Vagina (tissue), 2 donors: ENCODE results near the gene SERTM1. TPM values are rescaled to one million over a fixed set of nuclear protein-coding genes. Genes with fewer than 3 reads are reported as not detected.

Source experiments
- DNase-seq, 2 donors: peaks; one replicate each; pipeline ENCODE4 v3.0.0-alpha.2; 2017; ENCODE audit errors: extremely low spot score in 2 of 2
- H3K27ac ChIP-seq: fragments of 200-600 bp; sonication (generic); one replicate; pipeline ENCODE4 v1.5.1; 2019
- H3K27me3 ChIP-seq: fragments of 200-600 bp; sonication (generic); one replicate; pipeline ENCODE4 v1.5.1; 2019
- H3K36me3 ChIP-seq, 2 donors: fragments of 200-600 bp; sonication (generic); one replicate each; pipeline ENCODE4 v1.5.1; 2017 to 2019
- H3K4me1 ChIP-seq: fragments of 200-600 bp; sonication (generic); one replicate; pipeline ENCODE4 v1.5.1; 2019
- H3K4me3 ChIP-seq, 2 donors: fragments of 200-600 bp; sonication (generic); 1 replicate in 1 of 2; 2 replicates in 1 of 2; pipeline ENCODE4 v1.5.1; 2016 to 2019
- H3K9me3 ChIP-seq: fragments of 200-600 bp; sonication (generic); one replicate; pipeline ENCODE4 v1.5.1; 2019
- POLR2A ChIP-seq, 2 donors: fragments of 450-650 bp; IDR thresholded peaks; one replicate each; pipeline ENCODE4 v1.6.1; 2017; ENCODE audit warnings: antibody characterized with exemption in 2 of 2, mild to moderate bottlenecking in 2 of 2, moderate library complexity in 2 of 2
- POLR2AphosphoS5 ChIP-seq, 2 donors: sonication (generic); formaldehyde crosslinking; IDR thresholded peaks; one replicate each; pipeline ENCODE4 v1.9.0; 2017; ENCODE audit warnings: antibody characterized with exemption in 2 of 2, mild to moderate bottlenecking in 2 of 2, low read depth in 1 of 2; ENCODE audit not compliant: insufficient read depth in 1 of 2
- intact Hi-C: fragments of 100-400 bp; cut with DNase I; formaldehyde crosslinking; loops from one replicate; pipeline ENCODE4 v1.15.1; 2023
- total RNA-seq: library from RNA; depleted of rRNA; stranded (reverse); fragments of >200 nt; gene quantifications from one replicate; pipeline ENCODE4 v1.2.3, GENCODE V29; 2016
- TF ChIP-seq, protein P1 (sequence below), 3 experiments: fragments of 450-650 bp in 2 of 3; fragments of 200-600 bp in 1 of 3; sonication (generic) in 1 of 3; IDR thresholded peaks; one replicate each; pipeline ENCODE4 v1.5.1; 2017 to 2019; ENCODE audit warnings: antibody characterized with exemption in 3 of 3, mild to moderate bottlenecking in 2 of 3, moderate library complexity in 2 of 3

SERTM1 gene
- total RNA-seq, 1 donor from 2014 or later, result 16.0 TPM

DNA sequence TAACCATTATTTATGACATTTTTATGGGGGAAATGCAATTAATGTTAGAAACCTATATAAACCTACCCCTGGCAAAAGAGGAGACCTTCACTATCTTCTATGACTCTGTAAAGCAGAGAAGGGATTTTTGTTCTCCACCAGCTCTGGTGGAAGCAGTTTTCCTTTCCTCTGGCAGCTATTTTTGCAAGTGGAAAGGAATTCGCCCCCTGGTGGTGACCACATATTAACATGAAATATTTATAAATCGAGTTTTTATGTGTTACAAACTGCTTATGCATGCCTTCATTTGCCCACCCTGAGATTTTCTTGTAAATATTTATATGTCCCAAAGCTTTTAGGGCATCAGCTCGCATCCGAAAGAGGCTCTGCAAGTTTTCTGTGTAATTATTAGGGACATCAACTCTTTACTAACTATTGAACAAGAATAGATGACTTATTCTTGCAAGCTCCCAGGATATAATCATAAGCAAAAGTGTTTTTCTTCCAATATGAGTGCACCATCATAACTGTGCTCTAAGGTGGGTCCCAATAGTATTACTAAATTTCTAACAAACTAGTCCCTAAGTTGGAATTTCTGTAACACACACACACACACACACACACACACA, 62.4 kb downstream of the SERTM1 start:
- no peak for TF ChIP-seq POLR2A (IDR thresholded peaks at IDR 0.05)
- TF ChIP-seq, protein P1, sequence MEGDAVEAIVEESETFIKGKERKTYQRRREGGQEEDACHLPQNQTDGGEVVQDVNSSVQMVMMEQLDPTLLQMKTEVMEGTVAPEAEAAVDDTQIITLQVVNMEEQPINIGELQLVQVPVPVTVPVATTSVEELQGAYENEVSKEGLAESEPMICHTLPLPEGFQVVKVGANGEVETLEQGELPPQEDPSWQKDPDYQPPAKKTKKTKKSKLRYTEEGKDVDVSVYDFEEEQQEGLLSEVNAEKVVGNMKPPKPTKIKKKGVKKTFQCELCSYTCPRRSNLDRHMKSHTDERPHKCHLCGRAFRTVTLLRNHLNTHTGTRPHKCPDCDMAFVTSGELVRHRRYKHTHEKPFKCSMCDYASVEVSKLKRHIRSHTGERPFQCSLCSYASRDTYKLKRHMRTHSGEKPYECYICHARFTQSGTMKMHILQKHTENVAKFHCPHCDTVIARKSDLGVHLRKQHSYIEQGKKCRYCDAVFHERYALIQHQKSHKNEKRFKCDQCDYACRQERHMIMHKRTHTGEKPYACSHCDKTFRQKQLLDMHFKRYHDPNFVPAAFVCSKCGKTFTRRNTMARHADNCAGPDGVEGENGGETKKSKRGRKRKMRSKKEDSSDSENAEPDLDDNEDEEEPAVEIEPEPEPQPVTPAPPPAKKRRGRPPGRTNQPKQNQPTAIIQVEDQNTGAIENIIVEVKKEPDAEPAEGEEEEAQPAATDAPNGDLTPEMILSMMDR (IDR thresholded peaks at IDR 0.05), result peak in 2 of 3 experiments; percentile 71
- H3K36me3 ChIP-seq, result no peaks in the 10 kb centered on the region
- DNase-seq, result no peak
- no peak overlapping the region for H3K27ac ChIP-seq
- H3K4me1 ChIP-seq, result no peaks in the 10 kb centered on the region
- H3K27me3 ChIP-seq, result no peaks in the 10 kb centered on the region
- H3K4me3 ChIP-seq, result no peak overlapping the region
- intact Hi-C loops, result loop anchor here (10.0 kb wide), 1 partner anchor 311 kb away; no protein-coding TSS in a partner anchor
- no peaks in the 10 kb centered on the region for H3K9me3 ChIP-seq

DNA sequence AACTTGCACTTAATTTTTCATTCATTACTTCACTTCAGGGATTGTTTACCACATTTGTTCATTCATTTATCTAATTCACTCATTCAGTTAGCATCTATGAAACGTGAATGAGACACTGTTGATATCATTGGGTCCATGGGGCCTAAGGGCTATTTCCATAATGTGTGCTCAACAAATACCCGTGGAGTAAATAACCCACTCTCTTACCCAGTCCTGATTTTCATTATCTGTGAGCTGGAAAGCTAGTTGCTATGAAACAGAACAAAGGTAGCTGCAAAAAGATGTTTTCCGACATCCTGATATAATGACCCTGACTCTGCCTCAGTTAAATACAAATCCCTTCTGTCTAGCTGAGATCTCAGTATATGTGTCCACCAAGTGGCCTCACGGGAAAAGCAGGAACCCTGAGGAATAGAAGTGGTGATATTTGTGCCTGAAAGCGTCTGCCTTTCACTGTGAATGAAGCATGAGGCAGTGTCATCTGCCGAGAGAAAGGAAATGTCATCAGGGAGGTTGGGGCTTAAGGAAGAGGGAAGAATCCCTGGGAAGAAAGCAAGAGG, 63.8 kb downstream of the SERTM1 start:
- intact Hi-C loops, result loop anchor here (10.0 kb wide), 1 partner anchor 313 kb away; no protein-coding TSS in a partner anchor
- Histone ChIP-seq H3K27ac (no peak overlapping the region), H3K9me3 (no peaks in the 10 kb centered on the region), H3K36me3 (no peaks in the 10 kb centered on the region), H3K4me3 (no peak overlapping the region), H3K4me1 (no peaks in the 10 kb centered on the region), H3K27me3 (no peaks in the 10 kb centered on the region)
- no peak for TF ChIP-seq POLR2AphosphoS5 (IDR thresholded peaks at IDR 0.05; ENCODE audit: insufficient read depth in 1 of 2, low read depth in 1 of 2)
- TF ChIP-seq, protein P1 (IDR thresholded peaks at IDR 0.05), result no peak
- no peak for TF ChIP-seq POLR2A (IDR thresholded peaks at IDR 0.05)
- no peak for DNase-seq

DNA sequence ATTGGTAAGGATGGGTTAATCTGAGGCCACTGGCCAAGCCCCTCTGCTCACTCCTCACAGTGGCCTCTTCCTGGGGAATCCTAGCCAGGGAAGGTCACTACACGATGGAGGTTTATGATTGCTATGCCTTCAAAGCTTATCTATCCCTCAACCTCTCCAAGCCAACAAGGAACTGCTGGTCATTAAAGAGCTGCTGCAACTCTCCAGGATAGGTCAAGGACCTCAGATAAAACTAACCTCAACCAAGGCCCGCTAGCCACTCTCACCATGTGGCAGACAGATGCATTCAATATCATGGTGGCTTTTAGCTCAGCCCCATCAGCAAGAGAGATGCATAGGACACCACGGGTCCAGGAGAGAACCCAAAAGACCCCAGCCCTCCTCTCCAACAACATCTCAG, 71.6 kb downstream of the SERTM1 start:
- DNase-seq, result no peak
- no peak for TF ChIP-seq POLR2AphosphoS5 (IDR thresholded peaks at IDR 0.05; ENCODE audit: insufficient read depth in 1 of 2, low read depth in 1 of 2)
- TF ChIP-seq, protein P1 (IDR thresholded peaks at IDR 0.05), result no peak
- TF ChIP-seq POLR2A (IDR thresholded peaks at IDR 0.05), result no peak
- Histone ChIP-seq H3K36me3 (no peaks in the 10 kb centered on the region), H3K4me1 (no peaks in the 10 kb centered on the region), H3K4me3 (no peak overlapping the region), H3K27me3 (no peaks in the 10 kb centered on the region), H3K27ac (no peak overlapping the region), H3K9me3 (no peaks in the 10 kb centered on the region)
- intact Hi-C loops, result no loop called here

DNA sequence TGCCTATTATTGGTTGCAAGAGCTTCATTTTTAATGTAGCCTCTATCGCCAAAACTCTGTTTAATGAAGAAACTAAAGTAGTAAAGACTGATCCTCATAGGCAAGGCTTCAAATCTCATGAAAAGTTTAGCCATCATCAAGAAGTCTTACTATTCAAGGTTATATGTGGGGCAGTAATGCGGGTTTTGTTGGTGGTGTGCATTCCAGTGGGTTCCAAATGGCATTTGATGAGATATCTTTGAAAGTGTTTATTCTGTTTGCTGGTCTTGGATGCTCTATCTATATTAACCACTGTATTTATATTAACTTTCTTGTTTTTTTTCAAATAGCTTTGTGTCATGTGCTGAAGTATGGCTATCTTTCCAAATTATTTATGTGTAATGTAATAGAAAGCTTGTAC, 72.2 kb downstream of the SERTM1 start:
- no peaks in the 10 kb centered on the region for H3K4me1 ChIP-seq
- no peaks in the 10 kb centered on the region for H3K9me3 ChIP-seq
- H3K27me3 ChIP-seq, result no peaks in the 10 kb centered on the region
- H3K36me3 ChIP-seq, result no peaks in the 10 kb centered on the region
- no peak overlapping the region for H3K4me3 ChIP-seq
- intact Hi-C loops, result no loop called here
- H3K27ac ChIP-seq, result no peak overlapping the region
- TF ChIP-seq, protein P1 (IDR thresholded peaks at IDR 0.05), result no peak
- TF ChIP-seq POLR2AphosphoS5 (IDR thresholded peaks at IDR 0.05; ENCODE audit: insufficient read depth in 1 of 2, low read depth in 1 of 2) (no peak), POLR2A (IDR thresholded peaks at IDR 0.05) (no peak)
- no peak for DNase-seq

Other genes starting within 250 kb of the SERTM1 start
- not detected for gene CCNA1, start 241.5 kb upstream of the SERTM1 start, total RNA-seq
- 7.4 TPM for gene RFXAP, start 145.2 kb downstream of the SERTM1 start, total RNA-seq
- gene SMAD9, start 246.2 kb downstream of the SERTM1 start, total RNA-seq, result 13.5 TPM